ENCODE data around the gene FSTL4.

FSTL4 gene

GRCh38 chr5:133511653-133512235 is 100.6 kb downstream of the FSTL4 start:
- no peak for DNase-seq

GRCh38 chr5:133510634-133511262 is 101.6 kb downstream of the FSTL4 start:
- no peak for DNase-seq

GRCh38 chr5:133509742-133510079 is 102.6 kb downstream of the FSTL4 start:
- DNase-seq: no peak

DNA sequence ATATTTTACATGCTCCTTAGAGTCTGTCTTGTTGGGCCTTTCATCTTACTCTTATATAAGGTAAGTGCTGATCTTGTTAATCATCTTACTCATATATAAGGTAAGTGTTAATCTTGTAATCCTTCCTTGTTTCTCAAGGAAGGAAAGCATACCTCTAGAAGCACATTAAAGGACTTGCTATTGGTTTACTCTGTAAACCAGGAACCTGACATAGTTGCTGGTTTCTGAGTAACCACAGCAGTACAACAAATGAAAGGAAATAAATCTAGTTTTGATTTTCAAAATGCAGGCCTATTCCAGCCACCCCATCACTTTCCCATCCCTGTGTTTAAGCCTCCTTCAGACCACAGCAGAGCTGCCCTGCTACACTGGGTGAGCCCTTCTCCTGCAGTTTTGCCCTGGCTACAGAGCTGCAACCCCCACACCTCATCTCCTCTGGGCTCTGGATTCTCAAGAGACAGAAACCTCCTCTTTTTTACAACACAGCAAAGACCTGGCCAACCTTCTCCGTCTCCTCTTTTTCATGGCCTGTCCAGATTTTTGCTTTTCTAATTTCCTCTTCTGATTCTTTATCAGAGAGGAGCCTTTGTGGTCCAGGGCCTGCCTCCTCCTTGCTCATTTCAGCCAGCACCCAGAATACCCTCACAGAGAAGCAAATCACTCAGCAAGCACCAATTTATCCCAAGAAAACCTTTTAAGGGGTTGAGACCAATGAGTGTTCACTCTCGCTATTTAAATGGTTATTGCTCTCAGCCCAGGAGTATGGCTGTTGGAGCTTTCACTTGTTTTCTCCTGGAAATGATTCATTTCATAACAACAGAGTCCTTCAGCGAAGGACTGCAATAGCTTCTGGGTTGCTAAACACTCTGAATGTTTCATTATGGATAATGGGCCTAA is 103.2 kb downstream of the FSTL4 start:
- DNase-seq: no peak

GRCh38 chr5:133508331-133508730 is 104.0 kb downstream of the FSTL4 start:
- no peak for DNase-seq

DNA sequence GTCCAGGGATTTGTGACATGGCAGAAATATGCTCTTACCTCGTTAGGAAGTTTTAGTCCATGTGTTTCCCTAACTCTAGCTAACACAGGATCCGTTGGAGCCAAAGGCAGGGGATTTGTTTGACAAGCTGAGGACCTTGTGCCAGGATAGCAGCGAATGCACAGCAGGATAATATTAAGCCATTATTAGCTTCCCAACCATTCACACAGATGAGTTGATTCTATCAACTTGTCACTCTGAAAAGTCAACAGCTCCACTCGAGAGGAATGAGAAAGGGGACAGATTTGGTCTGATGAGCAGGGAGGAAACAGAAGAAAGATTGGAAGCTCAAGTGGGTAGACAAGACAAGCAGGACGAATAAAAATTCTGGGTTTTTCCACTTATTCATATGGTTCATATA is 106.2 kb downstream of the FSTL4 start:
- no peak for DNase-seq

- DNase-seq: no peak
Observed at GRCh38 chr5:133503511-133503910, 108.8 kb downstream of the FSTL4 start.

DNA sequence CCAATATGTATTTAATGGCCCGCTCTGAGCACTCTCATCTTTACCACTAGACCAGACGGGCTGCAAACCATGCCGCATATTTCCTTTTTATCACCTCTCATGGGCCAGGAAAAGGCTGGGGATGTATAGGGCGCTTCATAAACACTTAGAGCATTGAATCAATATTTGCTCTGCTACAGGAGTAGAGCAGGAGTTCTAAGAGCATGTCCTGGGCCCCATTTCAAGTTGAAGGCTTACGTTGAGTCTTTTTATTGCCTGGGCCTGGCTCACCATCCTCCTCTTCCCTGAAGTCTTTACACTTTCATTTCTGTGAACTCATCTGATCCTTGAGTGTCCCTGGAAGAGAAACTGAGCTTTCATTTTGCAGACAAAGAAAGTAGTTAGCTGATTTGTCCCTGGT is 112.4 kb downstream of the FSTL4 start:
- DNase-seq: no peak

DNA sequence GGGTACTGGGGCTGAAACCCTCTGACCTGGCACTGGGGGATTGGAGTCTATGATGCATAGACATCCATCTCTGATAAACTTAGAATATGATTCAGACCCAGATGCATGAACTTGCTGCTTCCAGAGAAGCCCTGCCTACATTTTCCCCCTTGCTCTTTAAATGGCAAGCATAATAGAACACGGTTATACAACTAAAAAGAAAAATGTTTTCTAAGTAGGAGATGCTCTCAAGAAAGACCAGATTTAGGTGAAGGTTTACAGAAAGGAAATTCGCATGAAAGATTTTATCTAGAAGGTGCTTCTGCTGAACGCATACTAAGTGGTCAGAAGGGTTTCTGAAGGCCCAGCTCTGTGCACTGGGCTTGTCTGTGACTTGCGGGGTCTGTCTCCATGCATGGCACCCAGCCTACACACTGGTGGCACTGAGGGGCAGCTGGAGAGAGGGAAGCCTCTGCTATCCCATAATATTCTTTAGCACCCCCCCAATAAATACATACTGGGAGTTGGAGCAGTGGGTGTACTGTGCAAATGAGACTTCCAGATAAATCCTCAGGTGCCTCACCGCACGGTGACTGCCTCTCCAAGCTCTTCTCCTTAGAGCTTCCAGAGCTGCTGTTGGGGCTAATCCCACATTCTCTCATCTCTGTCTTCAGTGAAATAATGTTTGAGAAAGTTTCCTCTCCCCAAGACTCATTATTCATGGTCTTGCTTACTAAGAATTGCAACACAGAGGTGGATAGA is 114.6 kb downstream of the FSTL4 start:
- DNase-seq: no peak

DNA sequence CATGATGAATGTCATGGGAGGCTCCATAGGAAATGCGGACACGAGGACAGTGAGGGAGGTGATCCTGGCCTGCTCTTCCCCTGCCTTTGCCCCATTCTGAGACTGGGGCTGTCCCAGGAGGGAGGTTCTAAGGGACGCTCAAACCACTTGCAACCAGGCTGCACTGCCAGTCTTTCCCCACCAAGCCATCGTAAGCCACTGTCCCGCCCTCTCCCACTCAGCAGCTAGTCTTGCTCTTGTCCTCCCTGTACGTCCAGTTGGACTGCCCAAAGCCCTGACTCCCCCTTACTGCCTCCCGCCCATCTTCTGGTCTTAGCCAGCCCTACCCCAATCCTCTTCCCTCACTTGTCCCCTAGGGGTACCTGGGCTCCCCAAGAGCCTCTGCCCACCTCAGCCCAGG is 115.7 kb downstream of the FSTL4 start:
- no peak for DNase-seq

DNA sequence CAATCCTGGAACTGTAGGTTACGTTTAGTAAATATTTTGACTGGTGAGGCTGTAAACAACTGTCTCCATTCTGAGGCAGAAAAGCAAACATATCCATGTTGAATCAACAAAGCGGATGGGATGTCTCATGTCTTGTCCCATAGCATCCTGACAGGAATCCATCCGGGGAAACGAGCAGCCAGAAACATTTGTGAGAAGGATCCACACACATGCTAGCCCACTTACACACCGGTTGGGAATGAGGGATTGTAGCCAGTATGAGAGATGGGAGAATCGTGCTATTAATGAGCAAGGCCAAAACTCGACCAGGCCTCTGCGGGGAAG is 117.5 kb downstream of the FSTL4 start:
- DNase-seq: no peak

- no peak for DNase-seq
Observed at GRCh38 chr5:133494232-133494922, 118.0 kb downstream of the FSTL4 start.

- DNase-seq: no peak
Observed at GRCh38 chr5:133489632-133490031, 122.7 kb downstream of the FSTL4 start.

- no peak for DNase-seq
Observed at GRCh38 chr5:133487093-133487492, 125.2 kb downstream of the FSTL4 start.

- DNase-seq: no peak
Observed at GRCh38 chr5:133485468-133485867, 126.9 kb downstream of the FSTL4 start.

- DNase-seq: no peak
Observed at GRCh38 chr5:133483406-133484090, 128.8 kb downstream of the FSTL4 start.

DNA sequence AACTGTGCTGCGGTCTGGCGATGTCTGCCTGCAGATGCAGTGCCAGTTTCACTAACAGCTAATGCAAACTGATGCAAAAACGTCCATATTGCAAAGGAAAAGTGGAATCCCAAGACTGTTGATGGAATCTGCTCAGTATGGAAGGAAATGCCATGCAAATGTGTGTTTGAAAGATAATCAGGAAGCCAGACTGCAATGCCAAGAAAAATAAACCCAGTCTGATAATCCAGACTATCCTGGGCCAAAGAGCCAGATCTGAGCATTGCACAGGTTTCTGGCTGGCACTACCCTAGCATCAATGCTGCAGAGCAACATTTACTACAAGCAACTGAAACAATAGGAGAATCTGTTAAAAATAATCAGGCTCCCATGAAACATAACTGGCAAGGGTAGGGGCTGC is 130.3 kb downstream of the FSTL4 start:
- no peak for DNase-seq

GRCh38 chr5:133480866-133481265 is 131.5 kb downstream of the FSTL4 start:
- no peak for DNase-seq

GRCh38 chr5:133480366-133480765 is 132.0 kb downstream of the FSTL4 start:
- DNase-seq: no peak

GRCh38 chr5:133478199-133478985 is 133.9 kb downstream of the FSTL4 start:
- DNase-seq: no peak

- DNase-seq: no peak
Observed at GRCh38 chr5:133475986-133476385, 136.4 kb downstream of the FSTL4 start.

All from NCI-H526 treated with DMSO at 0.1 percent for 48 hours (cell line).